A549 treated with Hydrocortisone at 1 μM for 4 hours (cell line): ENCODE data around the gene TPMT. TPM values are rescaled to one million over a fixed set of nuclear protein-coding genes. Genes with fewer than 3 reads are reported as not detected.

Source experiments
- total RNA-seq: library from RNA; stranded (reverse); fragments of 200-300 nt; extraction: Qiagen RNA extraction; gene quantifications from 5 replicates; pipeline ENCODE4 v1.2.3, GENCODE V29; 2022

Gene TPMT
- total RNA-seq = 4.9 to 6.7 TPM (median 6.0 TPM) in 5 replicates

GRCh38 chr6:18154507-18155149 lies at the start of gene TPMT:
Gene TPMT, minus strand, starts transcription at chr6:18155077. Its CDS starts 5,950 bp downstream, at chr6:18149127.

GRCh38 chr6:18155150-18155863 lies 430 bp upstream of the TPMT start, which contains the start of gene KDM1B:
Gene KDM1B, plus strand, starts transcription at chr6:18155422. Its CDS starts 4,474 bp downstream, at chr6:18159896.

GRCh38 chr6:18122128-18123093 lies 32.5 kb downstream of the TPMT start, which contains the start of gene NHLRC1:
Gene NHLRC1, minus strand, starts transcription at chr6:18122677. Its CDS starts 71 bp downstream, at chr6:18122606.

Other genes with a start within 250 kb of the TPMT start
- 16.6 to 24.5 TPM (median 17.5 TPM) in 5 replicates for gene KIF13A, start 167.4 kb downstream of the TPMT start, total RNA-seq
- 1.3 to 2.0 TPM (median 1.8 TPM) in 5 replicates for gene NHLRC1, start 32.4 kb downstream of the TPMT start, total RNA-seq
- 5.4 to 9.2 TPM (median 7.1 TPM) in 5 replicates for gene KDM1B, start 345 bp upstream of the TPMT start, total RNA-seq
- gene DEK, start 109.5 kb upstream of the TPMT start, total RNA-seq = 68.0 to 98.1 TPM (median 82.0 TPM) in 5 replicates
- gene RNF144B, start 232.3 kb upstream of the TPMT start, total RNA-seq = 0.12 to 0.68 TPM (median 0.42 TPM) in 5 replicates